GM19193 (cell line): Measurements from ENCODE around the gene UST.

Experiments
- POLR2A ChIP-seq: IDR thresholded peaks from 4 replicates; pipeline ENCODE4 v1.6.1; 2011; ENCODE audit not compliant: insufficient read depth, insufficient read length; ENCODE audit errors: extremely low read depth

The UST gene

GRCh38 chr6:148997865-148998264 lies 251.0 kb downstream of the UST start:
- no peak for TF ChIP-seq POLR2A

- TF ChIP-seq POLR2A, result no peak
Measured at GRCh38 chr6:148998704-148999103, 251.9 kb downstream of the UST start.

GRCh38 chr6:148999501-148999900 lies 252.7 kb downstream of the UST start:
- TF ChIP-seq POLR2A, result no peak

- TF ChIP-seq POLR2A, result no peak
Measured at GRCh38 chr6:148999929-149000468, 253.2 kb downstream of the UST start.

- no peak for TF ChIP-seq POLR2A
Measured at GRCh38 chr6:149001422-149001821, 254.6 kb downstream of the UST start.

GRCh38 chr6:149003560-149003959 lies 256.7 kb downstream of the UST start:
- no peak for TF ChIP-seq POLR2A

GRCh38 chr6:149004664-149005063 lies 257.8 kb downstream of the UST start:
- no peak for TF ChIP-seq POLR2A

GRCh38 chr6:149006671-149007070 lies 259.8 kb downstream of the UST start:
- TF ChIP-seq POLR2A, result no peak

GRCh38 chr6:149007846-149008245 lies 261.0 kb downstream of the UST start:
- no peak for TF ChIP-seq POLR2A

- TF ChIP-seq POLR2A, result no peak
Measured at GRCh38 chr6:149008741-149009140, 261.9 kb downstream of the UST start.

- no peak for TF ChIP-seq POLR2A
Measured at GRCh38 chr6:149012040-149012545, 265.3 kb downstream of the UST start.

- no peak for TF ChIP-seq POLR2A
Measured at GRCh38 chr6:149013586-149014344, 266.9 kb downstream of the UST start.

GRCh38 chr6:149014631-149015534 lies 268.1 kb downstream of the UST start:
- no peak for TF ChIP-seq POLR2A

- TF ChIP-seq POLR2A, result no peak
Measured at GRCh38 chr6:149015535-149016525, 269.0 kb downstream of the UST start.

- TF ChIP-seq POLR2A, result no peak
Measured at GRCh38 chr6:149016716-149017115, 269.9 kb downstream of the UST start.

GRCh38 chr6:149020319-149020718 lies 273.5 kb downstream of the UST start:
- no peak for TF ChIP-seq POLR2A
